ENCODE measurements around the gene ZHX3.
"Not testable (repeated sequence)": the region's sequence is repeated elsewhere in the genome, so short reads cannot be mapped to it uniquely, and the experiment has no call there.

The ZHX3 gene

GRCh38 chr20:41249411-41250281 is 67.9 kb downstream of the ZHX3 start:
- no peak for DNase-seq

- DNase-seq, result no peak
These were observed 69.0 kb downstream of the ZHX3 start for GRCh38 chr20:41248368-41249024.

GRCh38 chr20:41247523-41248367 is 69.8 kb downstream of the ZHX3 start:
- DNase-seq, result no peak

- no peak for DNase-seq
These were observed 72.3 kb downstream of the ZHX3 start for GRCh38 chr20:41245086-41245707.

- no peak for DNase-seq
These were observed 74.7 kb downstream of the ZHX3 start for GRCh38 chr20:41242807-41243206.

GRCh38 chr20:41242352-41242751 is 75.2 kb downstream of the ZHX3 start:
- DNase-seq, result no peak

GRCh38 chr20:41237233-41237632 is 80.3 kb downstream of the ZHX3 start:
- not testable (repeated sequence) for DNase-seq

GRCh38 chr20:41236818-41237217 is 80.7 kb downstream of the ZHX3 start:
- DNase-seq, result not testable (repeated sequence)

- DNase-seq, result no peak
These were observed 83.0 kb downstream of the ZHX3 start for GRCh38 chr20:41234546-41234945.

GRCh38 chr20:41234041-41234440 is 83.5 kb downstream of the ZHX3 start:
- DNase-seq, result no peak

- no peak for DNase-seq
These were observed 84.3 kb downstream of the ZHX3 start for GRCh38 chr20:41232973-41233926.

- no peak for DNase-seq
These were observed 86.4 kb downstream of the ZHX3 start for GRCh38 chr20:41231136-41231535.

GRCh38 chr20:41230136-41230535 is 87.4 kb downstream of the ZHX3 start:
- DNase-seq, result no peak

- no peak for DNase-seq
These were observed 88.3 kb downstream of the ZHX3 start for GRCh38 chr20:41229259-41229658.

- DNase-seq, result no peak
These were observed 88.7 kb downstream of the ZHX3 start for GRCh38 chr20:41228858-41229257.

GRCh38 chr20:41226426-41226825 is 91.1 kb downstream of the ZHX3 start:
- no peak for DNase-seq

GRCh38 chr20:41225091-41225490 is 92.4 kb downstream of the ZHX3 start:
- DNase-seq, result no peak

- DNase-seq, result no peak
These were observed 93.2 kb downstream of the ZHX3 start for GRCh38 chr20:41224281-41224680.

GRCh38 chr20:41223112-41223511 is 94.4 kb downstream of the ZHX3 start:
- no peak for DNase-seq

- no peak for DNase-seq
These were observed 94.8 kb downstream of the ZHX3 start for GRCh38 chr20:41222703-41223102.

- no peak for DNase-seq
These were observed 95.2 kb downstream of the ZHX3 start for GRCh38 chr20:41222296-41222695.

All from activated gamma-delta T cell (primary cell).